Body of pancreas (tissue), 4 donors: ENCODE measurements around the gene ASTN2. TPM values are rescaled to one million over a fixed set of nuclear protein-coding genes. Genes with fewer than 3 reads are reported as not detected.

Experiments used
- ATAC-seq: fragments of 150-250 bp; one replicate; pipeline ENCODE4 v1.9.1; 2016
- DNase-seq, 4 donors: peaks; one replicate each; pipeline ENCODE4 v3.0.0-alpha.2; 2019
- H3K27ac ChIP-seq, 4 donors: fragments of 200-600 bp; sonication (generic); 1 replicate in 3 of 4; 2 replicates in 1 of 4; pipeline versions ENCODE4 v1.5.1 to v1.6.1; 2016 to 2019; ENCODE audit warnings: mild to moderate bottlenecking in 1 of 4, mixed read lengths in 1 of 4, moderate library complexity in 1 of 4
- H3K27me3 ChIP-seq, 2 donors: fragments of 200-600 bp; sonication (generic); one replicate each; pipeline ENCODE4 v1.6.0; 2016; ENCODE audit warnings: mild to moderate bottlenecking in 1 of 2
- H3K36me3 ChIP-seq, 2 donors: fragments of 200-600 bp; sonication (generic); replicated peaks in 1 of 2; 2 replicates each; pipeline ENCODE4 v1.5.1; 2016; ENCODE audit warnings: low read depth in 2 of 2; ENCODE audit not compliant: insufficient read depth in 1 of 2
- H3K4me1 ChIP-seq: fragments of 200-600 bp; sonication (generic); one replicate; pipeline ENCODE4 v1.6.0; 2016
- H3K4me3 ChIP-seq, 2 donors: fragments of 200-600 bp; sonication (generic); 1 replicate in 1 of 2; 2 replicates in 1 of 2; pipeline ENCODE4 v1.5.1; 2016 to 2019
- H3K9me3 ChIP-seq, 3 donors: fragments of 200-600 bp; sonication (generic); 1 replicate in 2 of 3; 2 replicates in 1 of 3; pipeline ENCODE4 v1.5.1; 2016
- CTCF ChIP-seq, 7 experiments: fragments of 450-650 bp in 4 of 7; fragments of 200-600 bp in 3 of 7; sonication (generic) in 3 of 7; IDR thresholded peaks; one replicate each; pipeline ENCODE4 v1.5.1; 2016 to 2019; ENCODE audit warnings: antibody characterized with exemption in 7 of 7
- POLR2A ChIP-seq, 3 donors: fragments of 450-650 bp; IDR thresholded peaks; one replicate each; pipeline ENCODE4 v1.6.1; 2016; ENCODE audit warnings: antibody characterized with exemption in 3 of 3, mild to moderate bottlenecking in 2 of 3
- WGBS, 2 donors: methylation state at CpG; one replicate each; pipeline ENCODE4 v1.1.5; 2017; 5-methylcytosine and 5-hydroxymethylcytosine counted together
- intact Hi-C: fragments of 100-400 bp; cut with DNase I; formaldehyde crosslinking; loops from one replicate; pipeline ENCODE4 v1.15.1; 2023
- total RNA-seq, 2 donors: library from RNA; depleted of rRNA; stranded (reverse); fragments of >200 nt; gene quantifications; one replicate each; pipeline ENCODE4 v1.1.0, GENCODE V29; 2016

Gene ASTN2
- total RNA-seq, 2 donors from 2014 or later = 8.2 to 9.6 TPM

- no peak for TF ChIP-seq POLR2A (IDR thresholded peaks at IDR 0.05)
- Histone ChIP-seq H3K4me3 (no peak overlapping the region), H3K27ac (no peak overlapping the region), H3K36me3 (no peaks in the 10 kb centered on the region), H3K9me3 (no peaks in the 10 kb centered on the region), H3K4me1 (no peaks in the 10 kb centered on the region), H3K27me3 (no peaks in the 10 kb centered on the region)
- WGBS, 2 donors = 57 to 65% methylated on average over 1 of the region's 1 CpG
- intact Hi-C loops = loop anchor here (10.0 kb wide), 2 partner anchors 69 to 331 kb away; no protein-coding TSS in a partner anchor
- DNase-seq (no peak), ATAC-seq (no peak)
Observed at GRCh38 chr9:116496167-116496566, 918.7 kb downstream of the ASTN2 start.

GRCh38 chr9:116495725-116496124 lies 919.1 kb downstream of the ASTN2 start:
- Histone ChIP-seq H3K4me3 (no peak overlapping the region), H3K9me3 (no peaks in the 10 kb centered on the region), H3K27me3 (no peaks in the 10 kb centered on the region), H3K36me3 (no peaks in the 10 kb centered on the region), H3K27ac (no peak overlapping the region), H3K4me1 (no peaks in the 10 kb centered on the region)
- ATAC-seq (no peak), DNase-seq (no peak)
- WGBS, 2 donors = 75 to 84% methylated on average over 6 of the region's 6 CpGs
- intact Hi-C loops = loop anchor here (10.0 kb wide), 2 partner anchors 69 to 331 kb away; no protein-coding TSS in a partner anchor
- TF ChIP-seq POLR2A (IDR thresholded peaks at IDR 0.05) = no peak
- TF ChIP-seq CTCF (IDR thresholded peaks at IDR 0.05) = no peak

- peak; percentile 74 for ATAC-seq
- no peaks in the 10 kb centered on the region for H3K27me3 ChIP-seq
- H3K27ac ChIP-seq = no peak overlapping the region
- intact Hi-C loops = loop anchor here (10.0 kb wide), 2 partner anchors 70 to 330 kb away; no protein-coding TSS in a partner anchor
- 41 to 51% methylated on average over 5 of the region's 5 CpGs for WGBS, 2 donors
- no peaks in the 10 kb centered on the region for H3K4me1 ChIP-seq
- TF ChIP-seq CTCF (IDR thresholded peaks at IDR 0.05) = peak; percentile 51 to 73 (median 66)
- no peak for TF ChIP-seq POLR2A (IDR thresholded peaks at IDR 0.05)
- H3K36me3 ChIP-seq = no peaks in the 10 kb centered on the region
- H3K4me3 ChIP-seq = no peak overlapping the region
- DNase-seq = peak; percentile 60 to 67 (median 63)
- no peaks in the 10 kb centered on the region for H3K9me3 ChIP-seq
Observed at GRCh38 chr9:116494815-116495634, 919.8 kb downstream of the ASTN2 start.

GRCh38 chr9:116493183-116493860 lies 921.5 kb downstream of the ASTN2 start:
- intact Hi-C loops = loop anchor here (10.0 kb wide), 2 partner anchors 71 to 329 kb away; no protein-coding TSS in a partner anchor
- 83 to 87% methylated on average over 8 of the region's 8 CpGs for WGBS, 2 donors
- DNase-seq = no peak

More at GRCh38 chr9:116493183-116493860, 921.5 kb downstream of the ASTN2 start:
- TF ChIP-seq POLR2A (IDR thresholded peaks at IDR 0.05) = no peak
- no peak for TF ChIP-seq CTCF (IDR thresholded peaks at IDR 0.05)
- H3K27me3 ChIP-seq = no peaks in the 10 kb centered on the region
- no peak overlapping the region for H3K4me3 ChIP-seq
- ATAC-seq = no peak
- H3K4me1 ChIP-seq = no peaks in the 10 kb centered on the region
- H3K9me3 ChIP-seq = no peaks in the 10 kb centered on the region
- H3K27ac ChIP-seq = no peak overlapping the region
- no peaks in the 10 kb centered on the region for H3K36me3 ChIP-seq
